Hepatocyte (in vitro differentiated cells): Measurements from ENCODE around the gene MAST4.

Experiments
- CTCF ChIP-seq: fragments of 200-600 bp; sonication (generic); IDR thresholded peaks from 2 replicates; pipeline ENCODE4 v1.5.1; 2016; ENCODE audit warnings: antibody characterized with exemption, mild to moderate bottlenecking; ENCODE audit not compliant: poor library complexity
- EZH2phosphoT487 ChIP-seq: fragments of 200-600 bp; sonication (generic); IDR thresholded peaks from one replicate; pipeline ENCODE4 v1.6.1; 2018; ENCODE audit warnings: antibody characterized with exemption, mild to moderate bottlenecking, low read depth, moderate library complexity; ENCODE audit not compliant: unreplicated experiment, severe bottlenecking

- TF ChIP-seq CTCF (no peak), EZH2phosphoT487 (no peak)
Measured at GRCh38 chr5:67120032-67120431, 523.8 kb downstream of the MAST4 start.
